Epithelial cell of esophagus (primary cell): ENCODE data around the gene FBXL22.

Experiments used
- DNase-seq: peaks from one replicate; pipeline ENCODE4 v3.0.0; 2010; ENCODE audit warnings: low read depth
- H3K4me3 ChIP-seq: 2 replicates; pipeline ENCODE4 v1.5.1; 2011; ENCODE audit warnings: mild to moderate bottlenecking, low read length, control low read depth
- TF ChIP-seq, protein P1 (sequence below): IDR thresholded peaks from 2 replicates; pipeline ENCODE4 v1.5.1; 2011; ENCODE audit warnings: low read depth, mild to moderate bottlenecking, low read length, control low read depth, inconsistent platforms; ENCODE audit not compliant: insufficient read depth; ENCODE audit errors: missing control alignments

Gene FBXL22

DNA sequence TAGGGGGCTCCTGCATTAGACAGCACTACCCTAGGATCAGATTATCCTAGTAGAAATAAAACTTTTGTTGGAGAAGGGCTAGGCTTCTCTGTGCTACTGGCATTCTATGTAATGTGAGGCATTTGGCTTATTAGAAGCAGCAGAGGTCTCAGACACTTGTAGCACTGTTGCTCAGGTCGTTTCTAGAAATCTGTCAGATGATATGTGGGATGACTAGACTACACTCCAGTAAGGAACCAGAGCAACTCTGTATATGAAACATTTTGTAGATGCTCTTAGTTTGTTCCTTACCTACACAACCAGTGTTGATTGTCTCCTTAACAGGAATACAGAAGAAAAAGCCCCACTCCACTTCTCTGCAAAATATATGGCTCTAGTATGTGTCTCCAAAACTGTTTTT, 21.9 kb upstream of the FBXL22 start:
- no peak overlapping the region for H3K4me3 ChIP-seq
- TF ChIP-seq, protein P1, sequence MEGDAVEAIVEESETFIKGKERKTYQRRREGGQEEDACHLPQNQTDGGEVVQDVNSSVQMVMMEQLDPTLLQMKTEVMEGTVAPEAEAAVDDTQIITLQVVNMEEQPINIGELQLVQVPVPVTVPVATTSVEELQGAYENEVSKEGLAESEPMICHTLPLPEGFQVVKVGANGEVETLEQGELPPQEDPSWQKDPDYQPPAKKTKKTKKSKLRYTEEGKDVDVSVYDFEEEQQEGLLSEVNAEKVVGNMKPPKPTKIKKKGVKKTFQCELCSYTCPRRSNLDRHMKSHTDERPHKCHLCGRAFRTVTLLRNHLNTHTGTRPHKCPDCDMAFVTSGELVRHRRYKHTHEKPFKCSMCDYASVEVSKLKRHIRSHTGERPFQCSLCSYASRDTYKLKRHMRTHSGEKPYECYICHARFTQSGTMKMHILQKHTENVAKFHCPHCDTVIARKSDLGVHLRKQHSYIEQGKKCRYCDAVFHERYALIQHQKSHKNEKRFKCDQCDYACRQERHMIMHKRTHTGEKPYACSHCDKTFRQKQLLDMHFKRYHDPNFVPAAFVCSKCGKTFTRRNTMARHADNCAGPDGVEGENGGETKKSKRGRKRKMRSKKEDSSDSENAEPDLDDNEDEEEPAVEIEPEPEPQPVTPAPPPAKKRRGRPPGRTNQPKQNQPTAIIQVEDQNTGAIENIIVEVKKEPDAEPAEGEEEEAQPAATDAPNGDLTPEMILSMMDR = no peak
- DNase-seq = no peak

DNA sequence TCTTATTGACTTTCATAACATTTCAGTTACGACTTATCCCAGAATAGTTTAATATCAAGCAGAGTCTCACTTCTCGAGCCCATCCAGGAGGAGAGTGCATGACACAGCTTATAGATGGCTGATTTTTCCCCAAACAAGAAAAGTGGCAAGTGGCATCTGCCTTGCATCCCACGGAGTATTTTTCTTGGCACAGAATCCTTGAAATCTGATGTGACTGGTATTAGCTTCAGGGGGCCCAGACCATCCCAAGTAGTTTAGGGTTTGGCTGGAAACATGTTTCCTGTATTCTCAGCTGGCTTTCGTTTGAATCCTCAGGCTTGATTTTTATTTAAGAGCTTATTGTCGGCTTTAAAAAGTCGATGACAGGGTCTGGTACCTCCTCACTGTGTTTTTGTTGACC, 20.7 kb upstream of the FBXL22 start:
- TF ChIP-seq, protein P1 = no peak
- H3K4me3 ChIP-seq = no peak overlapping the region
- DNase-seq = no peak

DNA sequence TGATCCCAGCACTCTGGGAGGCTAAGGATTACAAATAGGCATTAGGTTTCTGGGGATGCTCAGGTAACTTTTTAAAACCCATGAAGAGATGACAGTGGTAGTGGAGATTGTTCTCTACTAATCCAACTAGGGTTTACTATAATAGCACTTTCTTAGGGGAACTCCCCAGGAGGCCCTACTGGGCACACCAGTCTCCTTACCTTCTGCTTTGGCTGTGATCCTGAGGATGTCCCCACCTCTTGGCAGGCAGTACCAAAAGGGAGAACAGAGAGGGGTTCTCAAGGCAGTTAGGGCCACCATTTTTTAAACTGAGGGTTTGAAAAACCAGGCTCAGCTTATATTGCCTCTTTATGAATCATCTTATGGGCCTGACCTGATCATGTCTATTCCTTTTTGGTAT, 15.0 kb upstream of the FBXL22 start:
- no peak overlapping the region for H3K4me3 ChIP-seq
- TF ChIP-seq, protein P1 = no peak
- no peak for DNase-seq

DNA sequence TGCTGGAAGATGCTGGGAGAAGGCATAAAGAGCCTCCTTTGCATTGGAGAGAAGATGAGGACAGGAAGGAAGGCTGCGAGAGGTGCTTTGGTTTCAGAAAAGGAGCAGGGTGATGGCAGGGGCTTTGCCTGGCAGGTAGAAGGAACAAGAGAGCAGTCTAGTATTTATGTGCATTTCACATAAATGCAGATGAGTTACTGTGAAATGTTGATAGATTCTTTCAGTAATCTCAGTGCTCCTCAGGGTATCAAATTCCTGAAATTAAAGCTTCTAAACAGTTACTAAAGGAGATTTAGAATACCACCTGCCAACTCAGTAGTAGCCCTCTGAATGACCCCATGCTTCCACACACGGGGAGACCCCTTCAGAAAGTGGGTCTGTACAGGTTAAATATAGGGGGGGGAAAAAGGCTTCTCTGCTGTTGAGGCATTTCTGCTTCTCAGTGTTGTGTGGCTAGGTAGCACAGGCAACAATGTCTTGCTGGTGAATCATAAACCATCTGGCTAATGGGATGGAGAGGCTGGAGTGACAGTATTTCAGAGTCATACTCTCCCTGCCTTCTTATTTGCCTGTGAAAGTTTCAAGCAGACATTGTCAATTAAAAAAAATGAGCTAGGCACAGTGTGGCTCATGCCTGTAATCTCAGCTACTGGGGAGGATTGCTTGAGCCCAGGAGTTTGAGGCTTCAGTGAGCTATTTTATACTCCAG, 14.3 kb upstream of the FBXL22 start:
- DNase-seq = peak; percentile 82
- H3K4me3 ChIP-seq = no peak overlapping the region
- TF ChIP-seq, protein P1 = no peak

DNA sequence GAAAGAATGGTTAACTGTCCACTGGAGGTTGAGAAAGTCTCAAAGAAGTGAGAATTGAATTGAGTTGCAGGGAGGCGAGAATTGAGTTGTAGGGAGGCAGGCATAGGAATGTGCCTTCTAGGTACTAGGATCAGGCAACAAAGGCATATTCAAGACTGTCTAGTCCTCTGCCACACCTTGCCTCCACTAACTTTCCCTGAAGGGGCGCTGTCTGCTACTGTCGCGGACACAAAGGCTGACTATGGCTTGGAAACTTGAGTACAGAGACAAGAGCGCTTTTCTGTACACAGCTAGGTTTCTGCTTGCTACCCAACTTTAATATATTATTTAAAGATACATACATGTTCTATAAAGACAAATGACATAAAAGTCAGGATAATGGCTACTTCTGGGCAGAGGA, 10.4 kb upstream of the FBXL22 start:
- no peak overlapping the region for H3K4me3 ChIP-seq
- DNase-seq = no peak
- TF ChIP-seq, protein P1 = peak; percentile 17

DNA sequence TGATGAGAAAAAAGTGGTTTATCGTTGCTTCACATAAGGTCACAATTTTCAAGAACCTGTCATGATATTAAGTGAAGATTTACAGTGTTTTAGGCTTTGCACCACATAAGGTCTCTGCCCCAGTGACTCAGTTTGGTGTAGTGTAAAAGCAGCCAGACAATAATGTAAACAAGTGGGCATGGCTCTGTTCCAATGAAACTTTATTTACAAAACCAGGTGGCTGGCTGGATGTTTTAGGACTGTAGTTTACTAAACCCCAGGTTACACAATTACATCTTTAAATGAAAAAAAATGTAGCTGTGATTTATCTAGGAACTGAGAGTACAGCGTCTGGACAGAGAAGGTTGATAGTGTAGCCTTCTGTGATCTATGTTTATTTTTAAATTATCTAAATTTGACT, 9.7 kb upstream of the FBXL22 start:
- peak; percentile 46 for DNase-seq
- TF ChIP-seq, protein P1 = no peak
- no peak overlapping the region for H3K4me3 ChIP-seq

DNA sequence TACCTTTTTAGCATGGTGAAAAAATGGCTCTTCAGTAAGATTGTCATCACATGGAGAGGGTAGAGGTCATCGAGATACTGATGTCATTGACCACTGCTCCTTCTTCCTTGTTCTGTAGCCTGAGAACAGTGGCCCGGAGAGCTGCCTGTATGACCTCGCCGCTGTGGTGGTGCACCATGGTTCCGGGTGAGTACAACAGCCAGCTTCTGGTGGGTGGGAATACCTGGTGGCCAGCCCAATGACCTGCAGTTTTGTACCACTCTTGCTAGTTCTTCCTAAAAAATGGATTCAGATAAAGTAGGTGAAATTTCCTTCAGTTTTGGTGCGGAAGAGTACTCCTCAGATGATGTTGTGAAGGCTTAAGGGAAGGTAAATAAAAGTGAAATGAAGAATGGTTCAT, 8.4 kb upstream of the FBXL22 start:
- no peak for DNase-seq
- no peak overlapping the region for H3K4me3 ChIP-seq
- TF ChIP-seq, protein P1 = no peak
